NCI-H1694 treated with DMSO at 0.1 percent for 48 hours (cell line): ENCODE measurements around the gene HNRNPUL2.
"Not testable (repeated sequence)": the region's sequence is repeated elsewhere in the genome, so short reads cannot be mapped to it uniquely, and the experiment has no call there.

Experiments used
- DNase-seq: peaks from one replicate; lab custom pipeline; 2025; lab: John Stamatoyannopoulos, UW

HNRNPUL2 gene

DNA sequence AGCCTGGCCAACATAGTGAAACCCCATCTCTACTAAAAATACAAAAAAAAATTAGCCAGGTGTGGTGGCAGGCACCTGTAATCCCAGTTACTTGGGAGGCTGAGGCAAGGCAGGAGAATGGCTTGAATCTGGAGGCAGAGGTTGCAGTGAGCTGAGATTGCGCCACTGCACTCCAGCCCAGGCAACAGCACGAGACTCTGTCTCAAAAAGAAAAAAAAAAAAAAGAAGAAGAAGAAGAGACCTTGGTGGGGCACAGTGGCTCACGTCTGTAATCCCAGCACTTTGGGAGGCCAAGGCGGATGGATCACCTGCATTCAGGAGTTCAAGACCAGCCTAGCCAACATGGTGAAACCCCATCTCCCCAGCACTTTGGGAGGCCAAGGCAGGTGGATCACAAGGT lies 23.3 kb downstream of the HNRNPUL2 start:
- not testable (repeated sequence) for DNase-seq

DNA sequence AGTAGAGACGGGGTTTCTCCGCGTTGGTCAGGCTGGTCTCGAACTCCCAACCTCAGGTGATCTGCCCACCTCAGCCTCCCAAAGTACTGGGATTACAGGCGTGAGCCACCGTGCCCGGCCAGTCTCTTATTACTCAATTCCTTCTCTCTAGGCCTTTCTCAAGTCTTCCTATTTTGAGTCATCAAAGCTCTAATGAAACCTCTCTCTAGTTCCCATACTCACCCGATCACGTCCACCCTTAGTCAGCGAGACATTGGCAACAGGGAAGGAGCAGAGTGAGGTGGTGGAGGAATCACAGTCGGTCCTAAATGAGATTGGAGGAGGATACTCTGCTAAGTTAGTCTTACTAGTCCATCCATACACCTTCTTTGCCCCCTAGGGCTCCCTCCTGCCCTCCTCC lies 25.0 kb downstream of the HNRNPUL2 start:
- no peak for DNase-seq

DNA sequence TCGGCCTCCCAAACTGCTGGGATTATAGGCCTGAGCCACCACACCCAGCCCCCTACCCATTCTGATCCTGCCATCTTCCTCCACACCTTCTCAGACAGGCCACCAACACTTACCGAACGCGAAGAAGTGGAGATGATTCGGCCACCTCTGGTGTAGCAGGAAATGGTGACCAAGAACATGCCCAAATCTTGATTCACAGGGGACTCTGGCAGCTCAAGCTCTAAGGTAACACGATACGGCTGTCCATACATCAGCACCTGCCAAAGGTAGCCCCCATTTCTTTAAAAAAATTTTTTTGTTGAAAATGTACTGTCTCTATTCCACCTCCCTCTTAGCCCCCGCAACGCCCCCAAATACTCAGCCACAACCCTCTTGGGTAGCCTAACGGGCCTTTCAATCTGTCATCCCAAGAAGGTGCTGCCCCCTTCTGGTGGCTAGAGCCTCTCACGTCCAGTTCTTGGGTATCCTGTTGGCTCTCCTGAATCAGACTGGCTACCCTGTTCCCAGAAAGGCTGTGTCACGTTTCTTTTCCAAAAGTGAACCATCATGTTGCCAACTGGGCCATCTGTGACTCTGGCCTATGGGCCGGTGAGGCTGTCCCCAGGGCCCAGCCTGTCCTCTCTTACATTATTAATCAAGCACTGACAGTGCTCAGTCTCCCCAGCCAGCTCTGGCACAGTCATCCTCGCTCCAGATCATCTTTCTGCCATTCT lies 32.6 kb downstream of the HNRNPUL2 start:
- peak; percentile 16 for DNase-seq

DNA sequence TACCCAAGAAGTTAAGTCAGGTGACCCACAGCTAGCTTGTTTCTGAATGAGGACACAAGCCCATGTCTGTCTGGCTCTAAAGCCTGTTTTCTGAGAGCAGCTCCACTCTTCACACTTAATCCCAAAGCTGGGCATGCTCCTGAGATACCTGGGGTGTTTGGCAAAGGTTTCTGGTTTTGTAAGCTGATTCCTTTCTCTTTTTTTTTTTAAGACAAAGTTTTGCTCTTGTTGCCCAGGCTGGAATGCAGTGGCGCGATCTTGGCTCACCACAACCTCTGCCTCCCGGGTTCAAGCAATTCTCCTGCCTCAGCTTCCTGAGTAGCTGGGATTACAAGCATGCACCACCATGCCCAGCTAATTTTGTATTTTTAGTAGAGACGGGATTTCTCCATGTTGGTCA lies 33.6 kb downstream of the HNRNPUL2 start:
- DNase-seq = not testable (repeated sequence)

DNA sequence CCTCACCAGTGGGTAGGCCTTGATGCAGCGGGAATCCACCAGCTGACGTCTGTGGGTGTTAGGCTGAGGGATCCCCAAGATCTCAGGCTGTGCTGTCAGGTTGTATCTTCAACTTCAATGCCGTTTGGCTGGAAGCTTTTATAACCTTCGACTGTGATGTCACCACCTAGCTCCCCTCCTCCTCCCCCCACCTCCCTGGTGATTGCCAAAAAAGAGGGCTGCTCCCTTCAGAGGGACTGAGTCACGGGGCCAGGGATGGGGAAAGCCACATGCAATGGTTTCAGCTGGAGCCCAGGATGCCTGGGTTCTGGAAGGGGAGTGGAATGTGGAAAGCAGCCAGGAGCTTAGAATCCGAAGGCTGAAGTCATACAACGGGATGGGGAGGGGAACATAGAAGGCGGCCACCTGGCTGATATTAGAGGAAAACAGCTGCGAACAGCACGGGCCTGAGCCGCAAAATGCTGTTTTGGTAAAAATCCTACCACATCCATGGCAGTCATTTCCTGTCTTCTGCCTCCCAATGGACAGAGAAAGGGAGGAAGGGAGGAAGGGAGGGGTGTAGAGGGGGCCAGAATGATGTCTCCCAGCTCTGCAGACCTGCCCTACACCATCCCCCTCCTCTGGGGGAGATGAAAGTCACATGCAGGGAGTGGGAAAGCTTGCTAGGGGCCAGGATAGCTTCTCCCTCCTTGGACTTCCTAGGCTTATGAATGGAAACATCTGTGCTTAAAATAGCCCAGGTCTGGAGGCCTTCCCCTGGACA lies 37.7 kb downstream of the HNRNPUL2 start, which contains the start of gene LRRN4CL:
Gene LRRN4CL, minus strand, starts transcription at position 110 of the 763 bp plus-strand sequence. CDS start 1,022 bp downstream, outside the sequence.
- DNase-seq = peak; percentile 19

DNA sequence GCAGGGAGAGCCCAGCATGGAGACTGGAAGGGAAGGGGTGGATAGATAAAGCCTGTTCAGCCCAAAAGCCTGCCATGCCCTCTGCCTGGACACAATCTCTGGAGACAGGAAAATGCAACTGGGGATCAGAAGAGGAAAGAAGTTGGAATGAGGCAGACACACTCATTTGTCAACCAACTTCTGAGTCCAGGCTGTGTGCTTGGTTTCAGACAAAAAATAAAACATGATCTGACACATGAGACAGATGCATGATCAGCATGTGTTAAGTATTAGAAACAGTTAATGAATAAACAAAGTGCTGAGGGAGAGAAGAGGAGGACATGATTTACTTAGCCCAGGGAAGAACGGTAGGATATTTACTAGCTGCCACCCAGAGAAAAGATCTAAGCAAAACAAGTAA lies 38.8 kb downstream of the HNRNPUL2 start:
- no peak for DNase-seq

DNA sequence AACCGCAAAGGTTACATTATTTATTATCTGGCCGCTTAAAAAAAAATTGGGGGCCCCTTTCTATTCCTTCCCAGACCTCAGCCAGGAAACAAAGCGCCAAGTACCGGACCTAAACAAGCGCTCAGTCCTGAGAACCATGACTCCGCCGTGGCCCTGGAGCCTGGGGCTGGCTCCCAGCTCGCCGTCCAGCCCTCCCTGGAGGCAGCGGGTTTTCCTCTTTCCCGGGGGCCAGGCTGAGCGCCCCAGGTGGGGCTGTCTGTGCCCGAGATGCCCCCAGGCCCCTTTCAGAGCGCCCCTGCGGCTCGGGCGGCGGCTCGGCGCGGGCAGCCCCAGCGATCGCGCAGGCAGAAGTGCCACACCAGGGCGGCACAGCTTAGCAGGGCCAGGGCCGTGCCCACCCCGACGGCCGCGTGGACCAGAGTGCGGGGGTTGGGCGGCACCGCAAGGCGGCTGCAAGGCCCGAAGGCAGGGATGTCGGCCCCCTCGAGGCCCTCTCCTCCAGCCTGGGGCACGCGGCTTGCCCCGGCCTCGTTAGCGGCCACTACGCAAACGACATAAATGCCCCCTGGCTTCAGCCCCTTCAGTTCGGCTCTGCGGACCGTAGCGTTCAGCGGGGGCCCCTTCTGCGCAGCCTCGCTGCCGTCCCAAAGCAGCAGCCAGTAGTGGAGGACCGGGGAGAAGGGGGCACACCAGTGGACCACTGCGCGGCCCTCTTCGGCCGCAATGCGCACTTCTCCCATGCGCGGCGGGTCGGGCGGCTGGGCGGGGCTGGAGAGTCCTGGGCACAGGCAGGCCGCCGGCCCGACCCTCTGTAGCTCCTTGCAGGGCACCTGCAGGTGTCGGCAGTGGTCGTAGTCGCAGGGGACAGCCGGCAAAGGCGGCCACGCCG lies 39.5 kb downstream of the HNRNPUL2 start:
- no peak for DNase-seq

DNA sequence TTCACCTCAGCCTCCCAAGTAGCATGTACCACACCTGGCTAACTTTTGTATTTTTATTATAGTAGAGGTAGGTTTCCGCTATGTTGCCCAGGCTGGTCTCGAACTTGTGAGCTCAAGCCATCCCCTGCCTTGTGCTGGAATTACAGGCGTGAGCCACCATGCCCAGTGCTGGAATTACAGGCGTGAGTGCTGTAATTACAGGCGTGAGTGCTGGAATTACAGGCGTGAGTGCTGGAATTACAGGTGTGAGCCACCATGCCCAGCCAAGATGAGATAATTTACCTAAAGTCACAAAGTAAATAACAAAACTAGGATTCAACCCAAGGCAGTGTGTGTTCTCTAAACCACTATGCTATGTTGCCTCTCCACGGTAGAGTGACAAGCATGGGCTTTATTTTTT lies 44.7 kb downstream of the HNRNPUL2 start:
- DNase-seq = no peak

DNA sequence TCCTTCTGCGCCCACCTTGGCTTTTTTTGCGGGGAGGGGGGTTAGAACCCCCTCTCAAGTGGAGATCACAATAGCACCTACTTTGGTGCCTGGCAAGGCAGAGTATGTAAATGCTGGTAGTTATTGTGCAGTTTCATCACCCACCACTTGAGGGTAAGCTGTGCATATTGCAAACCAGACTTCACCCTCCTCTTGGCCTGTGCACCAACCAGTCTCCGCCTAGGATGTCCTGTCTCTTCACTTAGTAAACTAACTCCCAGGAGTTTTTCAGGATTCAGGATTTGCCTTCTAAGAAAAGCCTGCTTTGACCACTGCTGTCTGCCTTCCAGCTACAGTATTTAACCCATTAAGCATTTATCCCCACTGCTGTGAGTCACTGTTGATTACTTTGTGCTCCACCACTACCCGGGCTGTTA lies 46.4 kb downstream of the HNRNPUL2 start:
- peak; percentile 67 for DNase-seq

DNA sequence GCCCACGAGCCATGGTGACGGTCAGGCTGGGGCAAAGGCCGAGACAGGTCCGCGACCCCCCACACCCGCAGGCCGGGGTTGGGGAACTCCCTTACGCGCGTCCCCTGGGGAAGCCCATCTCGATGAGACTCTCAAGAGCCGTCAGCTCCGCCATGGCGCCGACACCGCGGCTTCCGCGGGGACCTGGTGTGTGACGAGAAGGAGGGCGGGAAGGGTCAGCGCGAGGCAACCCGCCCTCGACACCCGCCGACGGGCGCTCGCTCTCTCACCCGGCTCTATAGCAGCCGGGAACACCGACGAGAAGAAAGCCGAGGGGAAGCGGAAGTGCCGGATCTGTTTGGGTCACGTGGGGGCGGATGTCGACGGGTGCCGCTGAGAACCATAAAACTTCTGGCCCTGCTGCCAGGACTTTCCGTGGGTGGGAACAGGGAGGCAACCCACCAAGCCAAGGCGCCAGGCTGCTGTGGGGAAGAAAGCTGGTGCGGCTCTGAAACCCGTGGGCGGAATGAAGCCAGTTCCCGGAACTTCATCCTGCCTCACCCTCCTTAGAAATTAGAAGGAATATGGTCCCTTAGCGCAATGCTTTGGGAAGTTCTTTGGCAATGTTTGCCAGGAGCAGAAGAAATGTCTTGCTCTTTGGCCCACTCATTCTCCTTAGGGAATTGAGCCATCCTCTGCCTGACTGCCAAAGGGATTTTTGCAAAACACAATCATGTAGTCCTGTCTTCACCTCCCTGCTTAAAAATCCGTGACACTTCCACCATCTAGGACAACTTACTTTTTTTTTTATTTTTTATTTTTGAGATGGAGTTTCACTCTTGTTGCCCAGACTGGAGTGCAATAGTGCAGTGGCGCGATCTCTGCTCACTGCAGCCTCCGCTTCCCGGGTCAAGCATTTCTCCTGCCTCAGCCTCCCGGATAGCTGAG lies 48.2 kb downstream of the HNRNPUL2 start, which contains the start of gene UBXN1:
Gene UBXN1, minus strand, starts transcription at position 304 of the 927 bp plus-strand sequence. Its CDS starts 150 bp downstream, at position 154.
- peak; percentile 67 for DNase-seq

DNA sequence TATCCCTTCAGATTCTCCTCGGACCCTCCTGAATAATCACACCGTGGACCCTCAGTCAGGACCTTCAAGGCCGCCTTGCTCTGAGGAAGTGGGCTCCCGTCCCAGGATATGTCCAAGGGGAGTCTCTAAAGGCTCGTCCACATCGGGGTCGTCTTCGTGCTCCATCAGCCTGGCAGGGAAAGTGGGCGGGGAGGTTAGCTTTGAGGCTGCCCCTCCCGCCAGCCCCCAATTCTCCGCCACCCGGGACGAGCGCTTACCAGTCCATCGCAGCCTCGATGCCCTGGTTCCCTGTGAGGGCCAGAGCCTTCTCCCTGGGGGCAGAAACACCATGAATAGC lies 48.9 kb downstream of the HNRNPUL2 start:
- DNase-seq = no peak

DNA sequence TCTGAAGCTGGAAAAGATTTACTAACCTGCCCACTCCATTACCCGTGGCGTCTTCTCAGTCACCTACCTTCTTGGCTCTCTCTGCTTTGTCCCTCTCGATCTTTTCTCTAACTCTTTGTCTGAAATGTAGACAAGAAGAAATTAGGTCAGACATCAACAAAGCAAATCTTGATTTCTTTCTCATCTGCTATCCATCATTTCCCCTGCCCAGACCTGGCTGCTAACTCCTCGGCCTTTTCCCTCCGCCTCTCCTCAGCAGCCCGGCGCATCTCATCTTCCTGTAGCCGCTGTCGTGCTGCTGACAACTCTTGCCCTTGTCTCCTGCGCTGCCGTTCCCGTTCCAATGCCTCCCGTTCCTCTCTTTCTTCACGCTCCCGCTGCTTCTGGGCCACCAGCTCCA lies 49.5 kb downstream of the HNRNPUL2 start:
- DNase-seq = no peak

DNA sequence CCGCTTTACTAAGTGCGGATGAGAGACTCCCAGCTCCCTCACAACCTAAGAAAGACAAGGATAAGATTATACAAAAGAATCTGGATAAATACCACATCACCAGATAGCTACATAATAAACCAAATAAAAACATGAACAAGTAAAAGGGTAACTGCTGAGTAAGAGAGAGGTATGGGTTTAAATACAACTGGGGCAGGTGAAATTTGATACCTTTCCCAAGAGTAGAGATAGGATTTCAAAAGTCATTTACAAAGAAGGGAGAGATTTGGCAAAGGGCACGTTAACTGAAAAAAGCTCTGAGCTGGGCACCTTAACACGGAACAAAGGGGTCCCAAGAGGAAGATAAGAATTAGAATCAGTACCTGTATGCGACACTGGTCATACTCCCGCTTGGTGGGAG lies 50.1 kb downstream of the HNRNPUL2 start:
- DNase-seq = no peak

DNA sequence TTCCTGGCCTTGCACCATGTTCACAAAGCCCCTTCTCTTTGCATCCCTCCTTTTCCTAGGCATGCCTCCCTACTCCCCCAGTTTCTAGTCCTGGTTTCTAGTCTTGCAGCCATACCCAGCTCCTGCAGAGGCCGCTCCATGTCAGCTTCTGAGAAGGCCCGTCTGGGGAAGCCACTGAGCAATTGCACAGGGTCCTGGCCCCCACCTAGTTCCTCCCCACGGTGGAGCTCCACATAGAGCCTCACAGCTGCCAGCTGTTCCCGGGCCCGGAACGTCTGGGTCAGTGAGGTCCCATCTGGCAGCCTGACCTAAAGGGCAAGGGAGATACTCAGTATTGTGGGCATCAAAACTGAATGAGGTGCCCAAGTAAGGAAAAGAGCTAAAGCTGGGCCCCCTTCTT lies 50.6 kb downstream of the HNRNPUL2 start:
- no peak for DNase-seq

DNA sequence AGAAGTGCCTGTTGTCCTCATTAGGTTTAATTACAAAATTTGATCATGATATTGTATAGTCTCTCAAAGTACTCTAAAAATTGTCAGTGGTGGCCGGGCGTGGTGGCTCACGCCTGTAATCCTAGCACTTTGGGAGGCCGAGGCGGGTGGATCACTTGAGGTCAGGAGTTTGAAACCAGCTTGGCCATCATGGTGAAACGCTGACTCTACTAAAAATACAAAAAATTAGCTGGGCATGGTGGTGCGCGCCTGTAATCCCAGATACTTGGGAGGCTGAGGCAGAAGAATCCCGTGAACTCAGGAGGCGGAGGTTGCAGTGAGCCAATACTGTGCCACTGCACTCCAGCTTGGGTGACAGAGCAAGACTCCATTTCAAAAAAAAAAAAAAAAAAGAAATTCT lies 51.8 kb downstream of the HNRNPUL2 start:
- not testable (repeated sequence) for DNase-seq

DNA sequence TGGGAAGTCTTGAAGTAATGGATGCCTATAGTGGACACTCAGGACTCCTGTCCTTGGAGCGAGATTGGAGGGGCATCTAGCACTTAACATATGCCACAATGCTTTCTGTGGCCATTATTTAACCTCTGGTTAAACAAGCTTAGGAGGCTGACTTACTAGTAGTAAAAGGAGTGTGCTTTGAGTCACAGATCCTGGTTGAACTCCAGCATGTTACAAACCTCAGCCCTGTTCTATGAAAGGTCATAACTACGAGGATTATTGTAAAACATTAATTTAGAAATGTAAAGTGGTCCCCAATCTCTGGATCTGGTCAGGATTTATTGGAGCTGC lies 54.1 kb downstream of the HNRNPUL2 start:
- no peak for DNase-seq

DNA sequence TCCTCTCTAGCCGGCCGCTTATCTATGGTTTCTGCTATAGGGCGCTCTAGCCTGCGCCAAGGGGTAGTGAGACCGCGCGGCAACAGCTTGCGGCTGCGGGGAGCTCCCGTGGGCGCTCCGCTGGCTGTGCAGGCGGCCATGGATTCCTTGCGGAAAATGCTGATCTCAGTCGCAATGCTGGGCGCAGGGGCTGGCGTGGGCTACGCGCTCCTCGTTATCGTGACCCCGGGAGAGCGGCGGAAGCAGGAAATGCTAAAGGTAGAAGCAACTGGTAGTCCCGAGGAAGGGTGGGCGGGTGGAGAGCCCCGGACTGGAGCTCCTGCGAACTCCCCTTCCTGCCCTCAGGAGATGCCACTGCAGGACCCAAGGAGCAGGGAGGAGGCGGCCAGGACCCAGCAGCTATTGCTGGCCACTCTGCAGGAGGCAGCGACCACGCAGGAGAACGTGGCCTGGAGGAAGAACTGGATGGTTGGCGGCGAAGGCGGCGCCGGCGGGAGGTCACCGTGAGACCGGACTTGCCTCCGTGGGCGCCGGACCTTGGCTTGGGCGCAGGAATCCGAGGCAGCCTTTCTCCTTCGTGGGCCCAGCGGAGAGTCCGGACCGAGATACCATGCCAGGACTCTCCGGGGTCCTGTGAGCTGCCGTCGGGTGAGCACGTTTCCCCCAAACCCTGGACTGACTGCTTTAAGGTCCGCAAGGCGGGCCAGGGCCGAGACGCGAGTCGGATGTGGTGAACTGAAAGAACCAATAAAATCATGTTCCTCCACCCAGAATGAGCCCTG lies 55.5 kb downstream of the HNRNPUL2 start, which contains the start of the genes LBHD1 and UQCC3:
Gene LBHD1, minus strand, starts transcription at position 660 of the 782 bp plus-strand sequence. CDS start 2,236 bp downstream, outside the sequence.
Gene UQCC3, plus strand, starts transcription at position 66 of the 782 bp plus-strand sequence. Its CDS starts 73 bp downstream, at position 139.
- peak; percentile 66 for DNase-seq

DNA sequence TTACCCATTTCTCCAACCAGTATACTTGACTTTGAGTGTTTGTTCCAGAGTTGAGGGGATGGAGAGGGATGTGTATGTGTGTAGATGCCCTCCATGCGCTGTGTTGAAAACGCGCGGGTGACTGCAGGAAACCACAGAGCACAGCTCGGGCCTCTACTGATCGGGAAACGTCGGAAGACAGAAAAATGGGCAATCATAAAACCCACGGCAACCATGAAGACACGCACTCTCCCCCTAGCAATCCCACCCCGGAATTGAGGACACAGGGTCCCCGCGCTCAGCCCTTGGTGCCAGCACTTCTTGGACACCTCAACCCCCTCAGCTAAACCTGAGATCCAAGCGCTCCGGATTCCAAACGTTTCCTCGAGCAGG lies 56.0 kb downstream of the HNRNPUL2 start:
- no peak for DNase-seq

DNA sequence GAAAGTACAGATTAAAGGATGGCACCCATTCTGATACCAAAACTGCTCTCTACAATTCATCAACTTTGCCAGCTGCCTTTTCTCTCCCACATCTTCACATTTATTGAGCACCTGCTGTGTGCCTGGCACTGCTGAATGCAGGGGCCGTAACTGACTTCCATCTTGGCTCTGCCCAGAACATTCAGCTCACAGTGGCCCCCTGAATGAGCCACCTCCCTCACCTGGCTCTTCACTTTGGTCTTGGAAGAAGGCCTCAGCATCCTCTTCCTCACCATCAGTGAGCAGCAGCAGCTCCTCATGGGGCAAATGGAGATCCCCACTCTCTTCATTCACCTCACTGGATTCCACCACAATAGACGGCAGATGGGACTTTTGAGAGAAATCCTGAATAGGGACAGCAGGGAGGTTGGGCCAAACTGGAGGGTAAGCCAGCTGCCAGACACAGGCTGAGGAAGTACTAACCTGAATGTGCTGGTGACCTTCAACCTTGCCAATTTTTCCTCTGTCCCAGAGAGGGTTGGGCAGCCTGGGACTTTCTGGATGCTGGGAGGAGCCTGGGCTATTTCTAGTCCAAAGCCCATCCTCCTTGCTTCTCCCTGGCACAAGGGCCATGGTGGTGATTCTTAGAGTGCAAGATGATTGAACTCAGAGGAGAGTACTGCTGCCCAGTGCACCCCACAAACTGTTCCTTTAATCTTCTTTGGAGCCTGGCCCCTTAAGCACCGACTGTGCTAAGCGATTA lies 57.7 kb downstream of the HNRNPUL2 start:
- peak; percentile 22 for DNase-seq

DNA sequence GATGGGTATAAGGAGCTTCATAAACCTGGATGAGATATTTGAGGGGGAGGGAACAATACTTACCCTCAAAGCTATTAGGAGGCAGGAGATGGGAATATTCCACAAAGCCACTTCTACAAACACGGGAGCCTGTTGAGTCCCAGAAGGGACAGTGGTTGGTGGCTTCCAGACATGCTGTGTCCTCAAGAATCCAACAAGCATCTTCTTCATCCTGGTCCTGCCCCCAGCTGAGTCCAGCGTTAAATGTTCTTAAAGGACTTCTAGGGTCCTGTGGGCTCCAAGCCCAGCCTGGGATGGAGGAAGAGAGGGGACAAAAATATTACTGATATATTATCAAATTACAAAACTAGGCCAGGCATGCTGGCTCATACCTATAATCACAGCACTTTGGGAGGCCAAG lies 59.8 kb downstream of the HNRNPUL2 start:
- no peak for DNase-seq
